ENCODE measurements around the gene ANP32A. TPM values are rescaled to one million over a fixed set of nuclear protein-coding genes. Genes with fewer than 3 reads are reported as not detected.
A peak's percentile ranks its signal among the peaks of the same experiment; 100 is the strongest.
"Not testable (repeated sequence)": the region's sequence is repeated elsewhere in the genome, so short reads cannot be mapped to it uniquely, and the experiment has no call there.

Gene ANP32A
- total RNA-seq: 169 TPM

GRCh38 chr15:68820295-68821189, at the start of gene ANP32A:
Gene ANP32A, minus strand, starts transcription at chr15:68820895. Its CDS starts 144 bp downstream, at chr15:68820751.
- peak; percentile 97 for DNase-seq (ENCODE audit: low spot score)

- no peak for DNase-seq (ENCODE audit: low spot score)
Measured at GRCh38 chr15:68868296-68868695, 47.6 kb upstream of the ANP32A start.

- DNase-seq (ENCODE audit: low spot score): no peak
Measured at GRCh38 chr15:68862415-68862814, 41.7 kb upstream of the ANP32A start.

GRCh38 chr15:68858666-68859065, 38.0 kb upstream of the ANP32A start:
- not testable (repeated sequence) for DNase-seq (ENCODE audit: low spot score)

- not testable (repeated sequence) for DNase-seq (ENCODE audit: low spot score)
Measured at GRCh38 chr15:68857443-68857842, 36.7 kb upstream of the ANP32A start.

- no peak for DNase-seq (ENCODE audit: low spot score)
Measured at GRCh38 chr15:68852461-68852860, 31.8 kb upstream of the ANP32A start.

- DNase-seq (ENCODE audit: low spot score): no peak
Measured at GRCh38 chr15:68851971-68852370, 31.3 kb upstream of the ANP32A start.

- no peak for DNase-seq (ENCODE audit: low spot score)
Measured at GRCh38 chr15:68849497-68849896, 28.8 kb upstream of the ANP32A start.

- DNase-seq (ENCODE audit: low spot score): no peak
Measured at GRCh38 chr15:68846851-68847439, 26.2 kb upstream of the ANP32A start.

- no peak for DNase-seq (ENCODE audit: low spot score)
Measured at GRCh38 chr15:68844856-68845550, 24.3 kb upstream of the ANP32A start.

- no peak for DNase-seq (ENCODE audit: low spot score)
Measured at GRCh38 chr15:68843425-68844311, 23.0 kb upstream of the ANP32A start.

- DNase-seq (ENCODE audit: low spot score): no peak
Measured at GRCh38 chr15:68842958-68843357, 22.3 kb upstream of the ANP32A start.

GRCh38 chr15:68834346-68834745, 13.7 kb upstream of the ANP32A start:
- DNase-seq (ENCODE audit: low spot score): no peak

GRCh38 chr15:68833700-68834331, 13.1 kb upstream of the ANP32A start:
- DNase-seq (ENCODE audit: low spot score): no peak

GRCh38 chr15:68830141-68830785, 9.6 kb upstream of the ANP32A start:
- no peak for DNase-seq (ENCODE audit: low spot score)

- DNase-seq (ENCODE audit: low spot score): no peak
Measured at GRCh38 chr15:68829068-68829467, 8.4 kb upstream of the ANP32A start.

GRCh38 chr15:68823561-68823960, 2.9 kb upstream of the ANP32A start:
- DNase-seq (ENCODE audit: low spot score): no peak

- no peak for DNase-seq (ENCODE audit: low spot score)
Measured at GRCh38 chr15:68822818-68823217, 2.1 kb upstream of the ANP32A start.

- DNase-seq (ENCODE audit: low spot score): no peak
Measured at GRCh38 chr15:68821841-68822381, 1.2 kb upstream of the ANP32A start.

- no peak for DNase-seq (ENCODE audit: low spot score)
Measured at GRCh38 chr15:68821190-68821840, 620 bp upstream of the ANP32A start.

Measured in ureter (tissue), 1 donor.